RWPE1 (cell line): ENCODE results near the gene MAMSTR.
A peak's percentile ranks its signal among the peaks of the same experiment; 100 is the strongest.

Experiments used
- CTCF ChIA-PET: fragments of 350-600 bp; sonication (Branson Sonifier 250); formaldehyde crosslinking; extraction: SDS; loops from one replicate; lab custom pipeline; 2021; lab: Yijun Ruan, JAX
- POLR2A ChIA-PET: fragments of 400-600 bp; formaldehyde crosslinking; extraction: SDS; loops from one replicate; lab custom pipeline; 2020; ENCODE audit warnings: antibody characterized with exemption; ENCODE audit not compliant: low non-redundant PET; lab: Yijun Ruan, JAX
- DNase-seq: peaks from one replicate; pipeline ENCODE4 v3.0.0; 2012; ENCODE audit warnings: low spot score
- H3K27ac ChIP-seq: fragments of 450-650 bp; 2 replicates; pipeline ENCODE4 v1.5.1; 2017
- TF ChIP-seq, protein P1 (sequence below): fragments of 450-650 bp; conservative IDR thresholded peaks from 2 replicates; pipeline ENCODE4 v1.5.1; 2017; ENCODE audit warnings: low read depth, mild to moderate bottlenecking

Gene MAMSTR

DNA sequence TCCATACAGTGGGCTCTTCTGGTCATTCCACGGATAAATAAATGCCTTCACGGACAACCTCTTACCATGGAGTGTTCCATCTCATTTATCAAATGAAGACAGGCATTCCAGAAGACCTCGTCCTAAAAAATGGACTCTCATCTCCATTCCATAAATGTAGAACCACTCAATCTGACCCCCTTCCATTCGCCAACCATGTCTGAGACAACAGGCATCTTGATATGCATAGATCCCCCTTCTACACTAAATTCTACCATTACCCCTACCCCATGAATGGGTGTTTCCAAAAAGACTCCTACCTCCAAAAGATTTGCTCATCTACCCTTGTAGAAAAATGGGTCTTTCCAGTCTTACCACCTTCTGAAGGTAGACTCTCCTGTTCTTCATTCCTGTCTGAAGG is 11.9 kb upstream of the MAMSTR start:
- CTCF ChIA-PET: no interaction called here
- no peak overlapping the region for H3K27ac ChIP-seq
- DNase-seq: no peak
- TF ChIP-seq, protein P1, sequence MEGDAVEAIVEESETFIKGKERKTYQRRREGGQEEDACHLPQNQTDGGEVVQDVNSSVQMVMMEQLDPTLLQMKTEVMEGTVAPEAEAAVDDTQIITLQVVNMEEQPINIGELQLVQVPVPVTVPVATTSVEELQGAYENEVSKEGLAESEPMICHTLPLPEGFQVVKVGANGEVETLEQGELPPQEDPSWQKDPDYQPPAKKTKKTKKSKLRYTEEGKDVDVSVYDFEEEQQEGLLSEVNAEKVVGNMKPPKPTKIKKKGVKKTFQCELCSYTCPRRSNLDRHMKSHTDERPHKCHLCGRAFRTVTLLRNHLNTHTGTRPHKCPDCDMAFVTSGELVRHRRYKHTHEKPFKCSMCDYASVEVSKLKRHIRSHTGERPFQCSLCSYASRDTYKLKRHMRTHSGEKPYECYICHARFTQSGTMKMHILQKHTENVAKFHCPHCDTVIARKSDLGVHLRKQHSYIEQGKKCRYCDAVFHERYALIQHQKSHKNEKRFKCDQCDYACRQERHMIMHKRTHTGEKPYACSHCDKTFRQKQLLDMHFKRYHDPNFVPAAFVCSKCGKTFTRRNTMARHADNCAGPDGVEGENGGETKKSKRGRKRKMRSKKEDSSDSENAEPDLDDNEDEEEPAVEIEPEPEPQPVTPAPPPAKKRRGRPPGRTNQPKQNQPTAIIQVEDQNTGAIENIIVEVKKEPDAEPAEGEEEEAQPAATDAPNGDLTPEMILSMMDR: no peak
- POLR2A ChIA-PET: interaction anchor here (0.7 kb wide), 1 partner anchor 48 kb away, joined by 5 read pairs; no protein-coding TSS in a partner anchor

DNA sequence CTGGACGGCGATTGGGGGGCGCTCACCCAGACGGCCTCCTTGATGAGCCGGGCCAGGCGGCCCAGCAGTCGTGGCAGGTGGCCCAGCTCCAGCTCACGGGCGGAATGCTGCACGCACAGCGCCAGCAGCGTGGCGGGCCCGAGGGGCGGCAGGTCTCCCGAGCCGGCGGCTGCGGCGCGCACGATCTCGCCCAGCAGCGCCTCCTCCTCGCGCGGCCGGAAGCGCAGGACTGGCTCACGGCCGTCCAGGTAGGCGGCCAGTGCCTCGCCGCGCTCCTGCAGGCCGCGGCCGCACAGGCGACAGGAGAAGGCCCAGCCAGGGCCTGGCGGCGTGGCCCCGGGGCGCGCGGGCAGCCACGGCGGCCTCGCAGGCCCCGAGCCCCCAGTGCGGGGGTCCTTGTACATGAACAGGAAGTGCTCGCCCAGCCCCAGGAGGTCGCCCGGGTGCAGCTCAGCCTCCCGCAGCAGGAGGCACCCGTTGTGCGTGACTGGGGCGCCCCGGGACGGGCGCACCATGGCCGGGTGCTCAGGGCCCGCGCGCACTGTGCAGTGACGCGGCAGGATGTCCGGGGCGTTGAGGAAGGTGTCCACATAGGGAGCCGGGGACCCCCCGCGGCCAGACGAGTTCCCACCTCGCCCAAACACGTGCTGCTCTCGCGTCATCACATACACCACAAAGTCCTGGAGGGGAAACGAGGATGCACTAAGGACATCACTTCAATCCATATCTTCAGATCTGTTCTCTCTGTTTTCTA is 9.6 kb upstream of the MAMSTR start:
- ChIA-PET POLR2A (no interaction called here), CTCF (interaction anchor here (0.7 kb wide), 1 partner anchor 53 kb away, joined by 4 read pairs; no protein-coding TSS in a partner anchor)
- no peak overlapping the region for H3K27ac ChIP-seq
- TF ChIP-seq, protein P1: no peak
- DNase-seq: no peak

DNA sequence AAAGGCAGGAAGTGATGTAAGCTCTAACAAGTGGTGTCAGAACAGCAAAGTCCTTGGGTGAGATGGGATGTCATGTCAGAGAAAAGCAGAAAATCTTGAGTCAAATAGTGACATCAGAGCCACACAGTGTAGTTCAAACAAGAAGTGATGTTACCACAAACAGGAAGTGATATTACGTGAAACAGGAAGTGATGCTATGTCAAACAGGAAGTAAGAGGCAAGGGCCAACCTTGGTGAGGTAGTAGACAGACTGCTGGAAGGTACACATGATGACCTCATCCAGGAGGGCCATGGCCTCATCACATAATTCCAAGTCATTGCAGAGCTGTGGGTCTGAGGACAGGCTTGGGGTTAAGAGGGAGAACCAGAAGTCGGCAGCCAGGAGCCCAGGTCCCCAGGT is 7.0 kb upstream of the MAMSTR start:
- DNase-seq: no peak
- TF ChIP-seq, protein P1: no peak
- ChIA-PET CTCF (no interaction called here), POLR2A (no interaction called here)
- H3K27ac ChIP-seq: peak overlapping the region; percentile 48

DNA sequence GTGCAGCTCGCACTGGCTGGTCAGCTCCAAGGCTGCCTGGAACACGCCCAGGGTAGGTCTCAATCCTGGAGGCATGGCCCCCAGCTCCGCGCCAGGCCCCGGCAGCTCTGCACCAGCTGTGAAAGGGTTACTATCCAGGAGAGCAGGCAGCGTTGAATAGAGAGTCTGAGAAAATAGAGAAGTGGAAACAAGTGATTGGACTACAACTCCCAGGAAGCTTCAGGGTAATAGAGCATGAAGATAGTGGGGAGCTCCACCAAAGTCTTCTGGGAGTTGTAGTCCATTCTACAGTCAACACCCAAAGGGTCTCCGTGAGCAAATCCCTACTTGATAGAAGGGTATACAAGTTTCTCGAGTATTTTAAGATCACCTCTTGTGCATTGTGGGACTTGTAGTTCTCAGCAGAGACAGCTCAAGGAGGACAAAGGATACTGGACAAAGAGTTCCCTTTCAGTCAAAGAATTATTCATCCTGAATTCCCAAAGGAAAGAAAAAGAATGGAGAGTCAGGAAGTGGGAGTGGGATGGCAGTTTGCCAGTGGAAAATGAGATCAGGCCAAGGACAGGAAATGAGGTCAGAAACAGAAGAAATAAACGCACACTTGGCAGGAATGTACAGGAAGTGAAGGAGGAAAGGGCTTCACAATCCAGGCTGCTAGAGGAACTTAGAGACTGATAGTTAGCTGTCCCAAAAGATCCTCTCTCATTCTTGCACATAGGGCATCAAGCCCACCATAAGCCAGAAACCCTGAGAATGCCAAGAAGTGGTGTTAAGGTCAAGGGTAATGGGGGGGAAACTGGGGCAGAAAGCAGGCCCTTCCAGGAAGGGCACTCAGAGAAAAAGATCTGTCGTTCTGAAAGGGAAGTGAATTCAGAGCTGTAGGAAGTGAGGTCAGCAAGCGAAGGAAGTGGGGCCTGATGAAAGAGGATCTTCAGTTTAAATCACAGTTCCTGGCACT is 5.5 kb upstream of the MAMSTR start:
- ChIA-PET POLR2A (no interaction called here), CTCF (interaction anchor here (0.5 to 0.6 kb wide), 3 partner anchors 19 to 329 kb away, joined by 3 to 5 read pairs (median 4); no protein-coding TSS in a partner anchor)
- DNase-seq: peak; percentile 57
- TF ChIP-seq, protein P1: no peak
- peak overlapping the region; percentile 67 for H3K27ac ChIP-seq

DNA sequence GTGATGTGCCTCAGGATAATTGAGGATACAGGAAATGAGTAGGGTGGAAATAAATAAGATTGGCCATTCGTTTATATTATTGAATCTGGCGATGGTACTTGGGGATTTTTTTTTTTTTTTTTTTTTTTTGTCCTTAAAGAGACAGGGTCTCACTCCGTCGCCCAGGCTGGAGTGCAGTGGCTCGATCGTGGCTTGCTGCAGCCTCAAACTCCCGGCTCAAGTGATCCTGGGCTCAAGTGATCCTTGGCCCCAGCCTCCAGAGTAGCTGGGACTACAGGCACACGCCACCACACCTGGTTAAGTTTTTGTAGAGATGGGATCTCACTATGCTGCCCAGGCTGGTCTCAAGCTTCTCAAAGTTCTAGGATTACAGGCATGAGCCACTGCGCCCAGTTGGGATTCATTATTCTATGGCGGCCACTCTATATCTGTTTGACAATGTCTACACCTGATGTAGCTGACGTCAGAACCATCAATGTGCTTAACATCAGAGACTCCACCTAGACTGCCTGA is 2.7 kb upstream of the MAMSTR start:
- TF ChIP-seq, protein P1: no peak
- DNase-seq: no peak
- H3K27ac ChIP-seq: no peak overlapping the region
- CTCF ChIA-PET: no interaction called here
- POLR2A ChIA-PET: no interaction called here

DNA sequence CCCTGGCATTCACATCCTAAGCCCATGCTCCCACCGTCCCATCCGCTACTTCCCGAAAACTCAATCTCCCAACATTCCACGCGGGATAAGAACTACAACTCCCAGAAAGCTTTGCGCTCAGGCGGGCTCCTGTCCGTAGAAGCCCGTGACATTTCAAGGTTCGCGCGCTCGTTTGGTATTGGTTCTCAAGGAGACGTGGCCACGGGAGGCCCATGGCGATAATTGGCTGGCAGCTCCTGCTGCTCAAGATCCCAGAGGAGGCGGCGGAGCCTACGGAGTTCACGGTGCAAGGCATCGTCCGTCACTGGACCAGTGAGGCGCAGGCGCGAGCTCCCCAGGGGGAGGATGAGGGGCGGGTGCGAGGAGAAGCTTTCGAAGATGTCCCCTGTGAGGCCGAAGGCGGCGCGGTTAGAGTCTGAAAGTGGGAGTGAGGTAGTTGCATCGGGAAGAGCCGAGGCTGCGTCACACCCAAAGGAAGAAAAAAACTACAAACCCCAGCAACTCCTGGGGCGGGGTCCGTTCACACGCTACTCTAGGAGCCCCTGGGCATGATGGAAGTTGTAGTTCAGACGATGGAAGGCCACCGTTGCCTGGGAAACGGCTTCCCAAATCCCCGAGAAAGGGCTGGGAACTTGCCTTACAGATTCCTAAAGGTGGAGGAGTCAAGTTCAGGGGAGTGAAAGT is 1.2 kb upstream of the MAMSTR start:
- peak; percentile 95 for DNase-seq
- ChIA-PET CTCF (interaction anchor here (0.6 to 1.4 kb wide), 2 partner anchors 18 to 115 kb away, joined by 4 to 7 read pairs; partner anchors contain the start of gene HSD17B14), POLR2A (interaction anchor here (0.7 kb wide), 1 partner anchor 75 kb away, joined by 3 read pairs; the partner anchor contains the start of gene CA11)
- TF ChIP-seq, protein P1: no peak
- peak overlapping the region; percentile 91 for H3K27ac ChIP-seq
